Middle frontal gyrus (tissue), 1 donor: ENCODE data around the gene CDH5.

ENCODE experiments used
- DNase-seq: peaks from one replicate; pipeline ENCODE4 v3.0.0-alpha.2; 2015; ENCODE audit warnings: low spot score; ENCODE audit errors: extremely low spot score

The CDH5 gene

DNA sequence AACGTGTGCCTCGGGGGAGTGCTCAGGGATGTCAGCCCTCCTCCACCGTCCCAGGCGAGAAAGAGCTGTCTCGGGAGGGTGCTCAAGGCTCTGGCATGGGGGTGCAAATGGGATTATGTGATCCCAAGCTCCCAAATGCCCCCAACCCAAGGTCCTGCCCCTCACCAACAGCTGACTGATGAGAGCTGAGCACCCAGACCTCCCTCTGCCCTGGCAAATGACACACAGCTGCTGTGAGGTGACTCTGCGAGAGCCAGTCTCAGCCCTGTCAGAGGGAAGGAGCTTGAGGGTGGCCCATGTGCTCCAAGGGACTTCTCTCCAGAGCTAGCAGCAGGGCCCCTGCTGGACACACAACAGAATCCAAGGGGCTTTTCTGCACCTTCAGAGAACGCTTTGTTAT, 7.7 kb downstream of the CDH5 start:
- no peak for DNase-seq

- DNase-seq: no peak
Observed at GRCh38 chr16:66375451-66375850, 9.0 kb downstream of the CDH5 start.

DNA sequence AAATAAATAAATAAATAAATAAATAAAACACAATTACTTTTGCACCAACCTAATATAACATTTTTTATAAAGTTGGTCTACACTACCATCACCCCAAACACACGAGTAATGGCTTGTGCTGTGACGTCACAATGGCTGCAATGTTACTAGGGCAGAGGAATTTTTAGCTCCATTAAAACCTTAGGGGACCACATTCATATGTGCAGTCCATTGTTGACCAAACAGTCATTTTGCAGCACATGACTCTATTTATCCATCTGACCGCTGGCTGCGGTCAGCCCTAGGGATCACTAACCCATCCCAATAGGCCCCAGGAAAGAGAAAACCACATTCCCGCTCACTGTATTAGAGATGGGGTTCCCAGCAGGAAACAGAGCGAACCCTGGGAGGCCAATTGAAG, 9.6 kb downstream of the CDH5 start:
- DNase-seq: no peak

DNA sequence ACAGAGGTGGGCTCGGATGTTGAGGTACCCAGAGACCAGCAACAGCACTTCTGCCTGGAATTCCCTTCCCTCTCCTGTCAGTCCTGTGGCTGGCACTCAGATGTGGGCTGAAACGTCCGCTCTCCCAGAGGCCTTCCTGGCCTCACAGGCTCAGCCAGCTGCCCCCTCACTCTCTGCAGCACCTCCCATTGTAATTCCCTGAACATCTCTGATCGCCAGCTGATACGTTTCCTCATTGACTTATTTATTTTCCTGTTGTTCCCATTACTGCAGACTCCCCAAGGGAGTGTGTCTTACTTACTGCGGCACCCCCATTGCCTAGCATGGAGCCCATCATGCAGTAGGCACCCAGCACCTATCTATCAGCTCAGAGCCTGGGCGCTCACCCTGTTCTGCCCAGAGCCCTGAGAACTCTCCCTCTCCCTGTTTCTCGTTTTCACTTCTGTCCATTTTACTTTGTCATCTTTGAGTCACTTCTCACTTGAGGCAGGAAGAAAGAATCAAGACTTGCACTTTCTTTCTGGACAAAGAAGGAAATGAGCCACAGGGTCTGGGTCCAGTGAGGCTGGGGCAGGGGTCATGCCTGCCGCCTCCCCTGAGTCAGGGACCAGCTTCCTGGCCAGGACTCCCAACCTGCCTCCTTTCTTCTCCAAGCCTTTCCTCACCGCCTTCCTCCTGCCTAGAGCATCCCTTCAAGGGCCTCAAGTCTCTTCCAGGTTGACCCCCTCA, 10.2 kb downstream of the CDH5 start:
- no peak for DNase-seq

DNA sequence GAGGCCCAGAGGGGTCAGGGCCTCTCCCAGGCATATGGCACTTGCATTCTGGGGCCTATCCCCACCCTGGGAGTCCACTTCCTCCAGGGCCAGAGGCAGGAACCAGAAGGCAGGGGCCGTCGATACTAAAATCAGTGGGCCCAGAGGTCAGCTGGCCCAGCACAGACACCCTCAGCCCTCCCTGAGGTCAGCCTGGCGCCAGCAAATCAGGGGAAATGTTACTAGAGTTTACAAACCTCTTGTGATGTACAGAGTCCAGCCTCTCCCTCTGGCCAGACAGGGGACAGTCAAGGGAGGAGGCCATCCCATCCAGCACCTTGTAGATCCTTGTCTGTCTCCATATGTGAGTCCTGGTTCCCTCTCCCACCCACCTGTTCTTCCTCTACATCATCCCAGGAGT, 10.8 kb downstream of the CDH5 start:
- no peak for DNase-seq

DNA sequence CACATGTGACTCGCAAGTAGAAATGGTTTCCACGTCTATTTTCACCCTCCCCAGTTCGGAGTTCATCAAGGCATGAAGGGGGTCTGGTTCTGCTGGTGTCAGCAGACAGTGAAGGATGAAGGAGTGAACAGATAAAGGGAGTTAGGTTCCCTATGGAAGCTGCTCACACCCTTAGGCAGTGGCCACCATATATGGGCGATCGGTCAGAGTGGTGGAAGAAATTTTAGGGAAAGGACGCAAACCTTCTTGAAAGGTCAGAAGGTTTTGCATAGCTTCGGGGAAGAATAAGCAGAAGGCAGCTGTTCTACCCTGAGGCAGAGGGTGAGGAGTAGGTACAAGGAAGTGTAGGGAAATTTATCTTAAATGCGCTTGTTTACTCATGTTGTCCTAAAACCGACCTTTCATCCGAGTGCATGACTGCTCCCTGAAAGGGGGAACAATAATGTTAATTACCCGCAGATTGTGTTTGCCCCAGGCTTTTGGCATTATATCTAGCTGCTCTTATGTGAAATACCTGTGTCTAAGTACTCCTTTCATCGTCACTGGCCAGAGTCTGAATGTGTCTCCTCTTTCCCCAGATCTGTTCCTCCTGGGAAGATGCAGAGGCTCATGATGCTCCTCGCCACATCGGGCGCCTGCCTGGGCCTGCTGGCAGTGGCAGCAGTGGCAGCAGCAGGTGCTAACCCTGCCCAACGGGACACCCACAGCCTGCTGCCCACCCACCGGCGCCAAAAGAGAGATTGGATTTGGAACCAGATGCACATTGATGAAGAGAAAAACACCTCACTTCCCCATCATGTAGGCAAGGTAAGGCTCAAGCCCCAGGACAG, 12.5 kb downstream of the CDH5 start:
- no peak for DNase-seq

DNA sequence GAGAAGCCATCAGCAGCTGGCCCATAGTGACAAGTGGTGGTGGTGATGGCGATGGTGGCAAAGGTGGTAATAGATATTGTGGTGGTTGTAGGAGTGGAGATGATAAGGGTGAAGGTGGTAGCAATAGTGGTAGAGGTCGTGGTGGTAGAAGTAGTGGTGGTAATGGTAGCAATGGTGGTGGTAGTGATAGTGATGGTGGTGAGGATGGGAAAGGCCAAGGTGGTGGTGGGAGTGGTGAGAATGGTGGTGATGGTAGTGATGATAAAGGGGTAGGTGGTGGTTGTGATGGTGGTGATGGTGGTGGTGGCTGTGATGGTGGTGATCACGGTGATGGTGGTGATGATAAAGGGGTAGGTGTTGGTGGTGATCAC, 13.1 kb downstream of the CDH5 start:
- DNase-seq: no peak

GRCh38 chr16:66380421-66380820, 13.9 kb downstream of the CDH5 start:
- DNase-seq: no peak

- DNase-seq: no peak
Observed at GRCh38 chr16:66381585-66382170, 15.2 kb downstream of the CDH5 start.

DNA sequence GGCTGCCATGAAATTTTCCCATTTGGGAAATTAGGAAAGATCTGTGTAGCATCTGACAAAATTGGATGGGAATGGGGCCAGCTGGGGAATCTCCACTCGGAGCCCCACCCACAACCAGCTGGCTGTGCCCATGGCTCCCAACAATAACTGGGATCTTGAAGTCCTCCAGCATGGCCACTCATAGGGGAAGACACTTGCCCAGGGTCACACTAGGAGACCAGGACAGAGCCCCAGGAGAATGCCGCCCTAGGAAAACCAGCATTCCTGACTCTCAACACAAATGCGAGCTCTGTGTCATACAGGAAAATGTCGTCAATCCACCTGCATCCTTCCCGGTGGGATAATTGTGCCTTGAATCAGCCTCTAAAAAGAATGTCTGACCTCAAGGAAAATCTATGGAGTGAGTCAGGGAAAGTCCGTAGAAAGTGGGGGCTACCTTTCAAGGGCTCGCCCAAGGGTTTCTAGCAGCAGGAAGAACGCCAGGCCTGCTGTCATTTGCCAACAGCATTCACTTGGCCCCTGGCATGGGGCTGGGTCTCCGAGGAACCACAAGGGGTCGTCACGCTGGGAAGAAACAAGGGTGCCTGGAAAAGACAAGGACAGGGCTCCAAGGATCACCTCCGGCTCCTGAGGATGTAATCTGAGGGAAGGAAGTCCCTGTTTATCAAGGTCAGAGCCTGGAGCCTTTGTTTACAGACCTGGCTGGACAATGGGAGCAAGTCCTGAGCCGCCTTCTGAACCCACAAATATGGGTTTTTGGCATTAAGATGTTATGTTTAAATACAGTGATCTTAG, 15.9 kb downstream of the CDH5 start:
- DNase-seq: no peak

DNA sequence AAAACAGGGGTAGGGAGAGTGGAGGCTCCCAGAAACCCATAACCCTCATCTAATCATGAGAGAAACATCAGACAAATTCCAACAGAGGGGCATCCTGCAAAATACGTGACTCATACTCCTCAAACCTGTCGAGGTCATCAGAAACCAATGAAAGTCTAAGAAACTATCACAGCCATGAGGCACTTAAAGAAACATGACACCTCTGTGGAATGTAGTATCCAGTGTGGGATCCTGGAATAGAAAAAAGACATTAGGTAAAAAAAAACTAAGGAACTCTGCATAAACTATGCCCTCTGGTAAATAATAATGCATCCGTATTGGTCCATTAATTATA, 16.4 kb downstream of the CDH5 start:
- DNase-seq: no peak

DNA sequence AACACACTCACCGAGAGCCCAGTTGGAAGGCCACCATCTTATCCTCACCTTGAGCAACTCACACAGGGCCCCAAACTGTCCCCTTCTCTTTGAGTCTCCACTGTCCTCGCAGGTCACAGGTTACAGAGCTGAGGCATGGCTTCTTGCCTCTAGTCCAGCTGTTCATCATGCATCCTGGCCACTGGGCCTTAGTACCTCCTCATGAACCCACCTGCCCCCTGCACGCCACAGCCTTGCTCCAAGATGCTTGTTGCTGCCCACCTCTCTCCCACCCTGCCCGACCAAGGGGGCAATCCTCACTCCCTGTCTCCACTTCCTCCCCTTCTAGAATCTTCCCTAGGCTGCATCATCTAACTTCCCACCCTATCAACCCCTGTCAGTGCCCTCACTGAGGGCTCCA, 17.1 kb downstream of the CDH5 start:
- no peak for DNase-seq

GRCh38 chr16:66385415-66385814, 18.9 kb downstream of the CDH5 start:
- DNase-seq: no peak

DNA sequence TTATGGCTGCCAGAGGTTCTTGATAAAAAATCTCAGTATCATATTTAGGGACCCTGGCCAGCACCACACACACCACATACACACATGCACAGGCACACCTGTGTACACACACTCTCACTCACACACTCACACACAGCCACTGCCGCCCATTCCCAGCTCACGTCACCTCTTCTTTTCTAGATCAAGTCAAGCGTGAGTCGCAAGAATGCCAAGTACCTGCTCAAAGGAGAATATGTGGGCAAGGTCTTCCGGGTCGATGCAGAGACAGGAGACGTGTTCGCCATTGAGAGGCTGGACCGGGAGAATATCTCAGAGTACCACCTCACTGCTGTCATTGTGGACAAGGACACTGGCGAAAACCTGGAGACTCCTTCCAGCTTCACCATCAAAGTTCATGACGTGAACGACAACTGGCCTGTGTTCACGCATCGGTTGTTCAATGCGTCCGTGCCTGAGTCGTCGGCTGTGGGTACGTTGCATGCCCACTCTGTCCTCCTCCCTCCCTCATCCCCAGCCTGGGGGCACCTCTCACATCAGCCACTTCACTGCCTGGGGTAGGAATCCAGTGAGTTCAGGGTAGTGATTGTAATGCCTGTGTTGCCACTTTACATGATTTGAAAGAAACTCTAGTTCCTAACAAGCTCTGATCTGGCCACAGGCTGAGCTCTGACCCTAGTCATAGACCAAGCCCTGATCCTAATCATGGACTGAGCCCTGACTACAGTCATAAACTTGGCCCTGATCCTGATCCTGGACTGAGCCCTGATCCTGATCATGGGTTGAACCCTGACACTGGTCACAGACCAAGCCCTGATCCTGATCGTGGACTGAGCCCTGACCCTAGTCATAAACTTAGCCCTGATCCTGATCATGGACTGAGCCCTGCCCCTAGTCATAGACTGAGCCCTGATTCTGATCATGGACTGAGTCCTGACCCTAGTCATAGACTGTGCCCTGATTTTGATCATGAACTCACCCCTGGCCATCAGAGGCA, 20.4 kb downstream of the CDH5 start:
- no peak for DNase-seq

- no peak for DNase-seq
Observed at GRCh38 chr16:66387817-66388332, 21.4 kb downstream of the CDH5 start.

GRCh38 chr16:66388350-66389139, 22.1 kb downstream of the CDH5 start:
- DNase-seq: no peak

GRCh38 chr16:66389256-66390176, 23.0 kb downstream of the CDH5 start:
- DNase-seq: no peak

DNA sequence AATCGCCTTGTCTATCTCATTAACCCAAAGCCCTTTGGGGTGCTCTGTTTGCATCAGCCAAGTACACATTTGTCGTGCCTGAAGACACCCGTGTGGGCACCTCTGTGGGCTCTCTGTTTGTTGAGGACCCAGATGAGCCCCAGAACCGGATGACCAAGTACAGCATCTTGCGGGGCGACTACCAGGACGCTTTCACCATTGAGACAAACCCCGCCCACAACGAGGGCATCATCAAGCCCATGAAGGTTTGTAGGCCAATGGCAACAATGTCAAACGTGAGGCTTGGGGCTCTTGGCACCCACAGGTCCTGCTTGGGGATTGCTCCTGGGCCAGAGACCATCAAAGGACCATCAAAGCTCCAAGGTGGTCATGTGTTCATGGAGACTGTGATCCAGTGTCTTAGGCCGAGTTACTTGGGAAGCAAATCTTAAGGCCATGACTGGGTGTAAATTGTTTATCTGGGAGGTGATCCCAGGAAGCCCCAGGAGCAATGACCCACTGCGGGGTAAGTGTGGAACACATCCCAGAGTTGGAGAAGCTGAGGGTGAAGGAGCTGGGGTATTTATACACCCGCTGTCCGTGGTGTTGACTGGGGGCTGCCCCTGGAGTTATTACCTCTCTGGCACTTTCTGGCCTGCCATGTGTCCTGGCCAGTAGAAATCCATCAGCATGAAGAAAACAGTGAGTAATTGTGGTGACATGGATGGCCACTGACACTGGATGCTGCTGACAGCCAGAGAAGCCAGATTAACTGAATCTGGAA, 24.0 kb downstream of the CDH5 start:
- DNase-seq: no peak
